ENCODE results near the gene HPGDS. TPM values are rescaled to one million over a fixed set of nuclear protein-coding genes. Genes with fewer than 3 reads are reported as not detected.
"Not testable (repeated sequence)": the region's sequence is repeated elsewhere in the genome, so short reads cannot be mapped to it uniquely, and the experiment has no call there.

The HPGDS gene
- 2.8 TPM for total RNA-seq

GRCh38 chr4:94342694-94343093 is at the start of gene HPGDS:
Gene HPGDS (minus strand): TSS chr4:94342836. CDS start chr4:94334629, 8,207 bp downstream.
- no peak for DNase-seq

- DNase-seq = no peak
Observed at GRCh38 chr4:94390804-94391410, 48.3 kb upstream of the HPGDS start.

- DNase-seq = no peak
Observed at GRCh38 chr4:94389595-94390267, 47.1 kb upstream of the HPGDS start.

- not testable (repeated sequence) for DNase-seq
Observed at GRCh38 chr4:94387965-94388364, 45.3 kb upstream of the HPGDS start.

- DNase-seq = not testable (repeated sequence)
Observed at GRCh38 chr4:94385452-94385851, 42.8 kb upstream of the HPGDS start.

- DNase-seq = not testable (repeated sequence)
Observed at GRCh38 chr4:94382891-94383290, 40.3 kb upstream of the HPGDS start.

- no peak for DNase-seq
Observed at GRCh38 chr4:94378047-94378446, 35.4 kb upstream of the HPGDS start.

GRCh38 chr4:94377294-94377693 is 34.7 kb upstream of the HPGDS start:
- DNase-seq = no peak

GRCh38 chr4:94375364-94375763 is 32.7 kb upstream of the HPGDS start:
- no peak for DNase-seq

- no peak for DNase-seq
Observed at GRCh38 chr4:94373752-94374151, 31.1 kb upstream of the HPGDS start.

- no peak for DNase-seq
Observed at GRCh38 chr4:94372991-94373390, 30.4 kb upstream of the HPGDS start.

- no peak for DNase-seq
Observed at GRCh38 chr4:94372228-94372978, 29.8 kb upstream of the HPGDS start.

- DNase-seq = no peak
Observed at GRCh38 chr4:94371290-94371689, 28.7 kb upstream of the HPGDS start.

GRCh38 chr4:94370533-94371254 is 28.1 kb upstream of the HPGDS start:
- DNase-seq = no peak

- DNase-seq = no peak
Observed at GRCh38 chr4:94369046-94369445, 26.4 kb upstream of the HPGDS start.

GRCh38 chr4:94368459-94368858 is 25.8 kb upstream of the HPGDS start:
- DNase-seq = no peak

- DNase-seq = no peak
Observed at GRCh38 chr4:94365304-94365703, 22.7 kb upstream of the HPGDS start.

- DNase-seq = no peak
Observed at GRCh38 chr4:94364527-94364926, 21.9 kb upstream of the HPGDS start.

GRCh38 chr4:94363136-94363655 is 20.6 kb upstream of the HPGDS start:
- no peak for DNase-seq

- peak; percentile 35 for DNase-seq
Observed at GRCh38 chr4:94359838-94360237, 17.2 kb upstream of the HPGDS start.

GRCh38 chr4:94359221-94359620 is 16.6 kb upstream of the HPGDS start:
- DNase-seq = no peak

GRCh38 chr4:94358101-94358500 is 15.5 kb upstream of the HPGDS start:
- DNase-seq = no peak

- DNase-seq = no peak
Observed at GRCh38 chr4:94357624-94358023, 15.0 kb upstream of the HPGDS start.

Data from tongue (tissue), 2 donors.